GM19351 (cell line): ENCODE data around the gene EP400.
"Not testable (repeated sequence)": the region's sequence is repeated elsewhere in the genome, so short reads cannot be mapped to it uniquely, and the experiment has no call there.

Experiments
- ATAC-seq: cut with Tn5 transposase; IDR thresholded peaks from one replicate; pipeline ENCODE4 v1.9.1; 2021; ENCODE audit warnings: mild to moderate bottlenecking, moderate library complexity; ENCODE audit not compliant: unreplicated experiment

Gene EP400

DNA sequence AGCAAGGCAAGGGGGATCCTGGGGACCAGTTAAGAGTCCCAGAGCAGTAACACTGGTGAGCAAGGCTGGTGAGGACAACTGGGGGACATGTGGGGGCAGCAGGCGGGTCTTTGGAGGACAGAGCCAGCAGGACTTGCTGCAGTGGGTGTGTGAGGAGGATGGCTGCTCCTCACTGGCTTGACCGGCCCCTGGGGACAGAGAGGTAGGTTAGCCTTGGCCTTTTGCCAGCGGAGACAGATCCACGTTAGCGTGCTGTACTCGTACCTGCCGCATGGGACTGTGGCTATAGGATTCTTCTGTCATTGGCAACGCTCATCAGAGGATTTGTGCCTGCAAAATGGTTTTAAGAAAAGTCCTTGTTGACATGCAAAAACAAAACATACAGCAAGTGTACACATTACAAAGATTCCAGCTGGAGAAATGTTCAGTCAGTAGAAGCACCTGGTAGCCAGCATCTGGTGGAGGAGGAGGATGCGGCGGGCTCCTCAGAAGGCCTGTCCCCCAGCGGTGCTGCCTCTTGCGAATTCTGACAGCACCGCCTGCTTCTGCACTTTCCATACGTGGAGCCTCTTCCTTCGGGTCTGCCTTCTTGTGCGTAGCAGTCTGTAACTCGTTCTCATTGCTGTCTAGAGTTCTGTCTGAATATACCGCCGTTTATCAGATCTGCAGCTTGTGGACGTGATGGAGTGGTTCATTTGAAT is 91.3 kb downstream of the EP400 start:
- ATAC-seq, result no peak

DNA sequence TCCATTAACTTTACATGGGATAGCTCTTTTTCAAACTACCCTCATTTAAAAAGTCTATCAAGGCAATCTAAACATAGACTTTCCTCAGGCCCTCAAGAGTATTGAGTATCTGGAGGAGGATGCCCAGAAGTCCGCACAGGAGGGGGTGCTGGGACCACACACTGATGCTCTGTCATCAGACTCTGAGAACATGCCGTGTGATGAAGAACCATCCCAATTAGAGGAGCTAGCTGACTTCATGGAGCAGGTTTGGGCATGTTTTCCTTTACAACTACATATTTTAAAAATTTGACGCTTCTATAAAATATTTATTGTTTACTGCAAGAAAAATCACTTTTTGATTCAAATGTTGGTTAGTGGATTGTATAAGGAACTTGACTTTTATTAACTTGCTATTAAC is 93.5 kb downstream of the EP400 start:
- ATAC-seq, result no peak

DNA sequence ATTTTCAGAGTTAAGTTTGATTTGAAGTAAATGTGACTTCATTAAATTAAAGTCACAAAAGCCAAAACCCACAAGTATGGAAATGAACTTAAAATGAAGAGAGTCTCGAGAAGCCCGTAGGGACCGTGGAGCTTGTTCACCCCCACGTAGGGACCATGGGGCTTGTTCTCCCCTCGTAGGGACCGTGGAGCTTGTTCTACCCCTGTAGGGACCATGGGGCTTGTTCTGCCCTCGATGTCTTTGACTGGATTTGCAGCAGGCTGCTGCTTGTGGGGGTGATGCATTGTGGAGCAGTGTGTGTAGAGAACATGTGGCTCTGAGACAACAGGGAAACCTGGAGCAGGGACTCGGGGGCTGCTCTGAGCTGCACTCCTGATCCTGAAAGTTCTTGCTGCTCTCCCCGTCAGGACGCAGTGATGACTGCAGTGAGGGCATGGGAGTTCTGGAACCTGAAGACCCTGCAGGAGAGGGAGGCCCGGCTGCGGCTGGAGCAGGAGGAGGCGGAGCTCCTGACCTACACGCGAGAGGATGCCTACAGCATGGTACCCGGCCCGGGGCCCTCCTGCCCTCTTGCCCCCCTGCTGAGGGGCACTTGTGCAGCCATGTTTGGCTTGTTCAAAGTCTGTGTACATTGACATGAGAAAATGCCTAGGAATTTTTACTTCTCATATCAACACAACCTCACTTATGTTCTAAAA is 94.2 kb downstream of the EP400 start:
- no peak for ATAC-seq

DNA sequence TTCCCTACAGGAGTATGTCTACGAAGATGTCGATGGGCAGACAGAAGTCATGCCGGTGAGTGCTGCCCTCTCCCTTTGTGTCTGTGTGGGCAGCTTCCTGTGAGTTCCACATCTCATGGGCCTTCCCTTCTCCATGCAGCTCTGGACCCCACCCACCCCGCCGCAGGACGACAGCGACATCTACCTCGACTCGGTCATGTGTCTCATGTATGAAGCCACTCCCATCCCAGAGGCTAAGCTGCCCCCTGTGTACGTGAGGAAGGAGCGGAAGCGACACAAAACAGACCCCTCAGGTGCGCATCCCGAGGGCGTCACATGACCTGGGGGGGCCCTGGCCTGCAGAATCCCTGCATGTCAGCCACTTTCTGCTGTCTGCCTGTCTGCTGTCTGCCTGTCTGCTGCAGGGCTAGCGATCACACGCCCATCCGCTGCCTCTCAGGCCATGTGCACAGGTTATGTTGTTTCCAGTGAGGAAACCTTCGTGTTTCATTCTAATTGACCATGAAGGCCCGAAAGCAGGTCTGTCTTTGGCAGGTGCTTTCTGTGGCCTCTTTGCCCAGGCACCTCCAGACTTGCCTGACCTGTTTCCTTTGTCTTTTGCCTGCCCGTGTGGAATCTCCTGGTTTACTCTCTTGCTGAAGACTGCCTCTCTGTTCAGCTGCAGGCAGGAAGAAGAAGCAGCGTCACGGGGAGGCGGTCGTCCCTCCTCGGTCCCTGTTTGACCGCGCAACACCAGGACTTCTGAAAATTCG is 95.1 kb downstream of the EP400 start:
- no peak for ATAC-seq

DNA sequence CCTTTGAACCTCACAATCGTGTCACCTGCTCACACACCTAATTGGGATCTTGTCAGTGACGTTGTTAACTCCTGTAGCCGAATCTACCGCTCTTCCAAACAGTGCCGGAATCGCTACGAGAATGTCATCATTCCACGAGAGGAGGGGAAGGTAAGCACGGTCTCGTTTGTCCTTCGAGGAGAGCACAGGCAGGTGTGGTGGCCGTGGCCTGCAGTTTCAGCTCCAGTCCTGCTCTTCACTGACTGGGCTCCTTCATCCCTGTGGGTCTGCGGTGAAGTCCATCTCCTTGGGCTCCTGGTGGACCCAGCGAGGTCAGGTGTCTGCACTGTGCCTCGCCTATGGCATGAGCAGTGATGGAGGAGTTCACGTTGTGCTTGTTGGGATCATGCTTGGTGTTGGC is 96.0 kb downstream of the EP400 start:
- no peak for ATAC-seq

DNA sequence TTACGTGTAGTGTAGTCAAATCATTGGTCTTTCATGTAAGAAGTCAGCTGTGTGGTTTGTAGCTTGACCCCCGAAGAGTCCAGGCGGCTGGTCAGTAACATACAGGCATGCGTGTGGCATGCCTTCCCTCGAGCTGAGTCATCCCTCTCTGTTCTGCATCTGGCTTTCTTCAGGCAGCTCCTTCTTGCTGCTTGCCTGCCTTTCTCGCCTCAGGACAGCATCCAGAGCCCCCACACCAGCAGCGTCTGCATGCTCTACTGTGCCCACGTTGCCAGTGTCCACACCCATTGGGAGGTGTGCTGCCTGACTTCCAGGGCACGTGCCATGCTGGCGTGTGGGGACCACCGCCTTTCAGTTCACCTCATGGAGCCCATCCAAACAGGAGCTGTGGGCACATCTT is 96.8 kb downstream of the EP400 start:
- ATAC-seq, result no peak

DNA sequence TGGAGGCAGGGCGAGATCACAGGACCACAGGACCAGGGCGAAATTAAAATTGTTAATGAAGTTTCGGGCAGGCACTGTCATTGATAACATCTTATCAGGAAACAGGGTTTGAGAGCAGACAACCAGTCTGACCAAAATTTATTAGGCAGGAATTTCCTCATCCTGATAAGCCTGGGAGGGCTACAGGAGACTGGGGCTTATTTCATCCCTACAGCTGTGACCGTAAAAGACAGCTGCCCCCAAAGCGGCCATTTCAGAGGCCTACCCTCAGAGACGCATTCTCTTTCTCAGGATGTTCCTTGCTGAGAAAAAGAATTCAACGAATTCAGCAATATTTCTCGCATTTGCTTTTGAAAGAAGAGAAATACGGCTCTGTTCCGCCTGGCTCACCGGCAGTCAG is 97.9 kb downstream of the EP400 start:
- not testable (repeated sequence) for ATAC-seq

DNA sequence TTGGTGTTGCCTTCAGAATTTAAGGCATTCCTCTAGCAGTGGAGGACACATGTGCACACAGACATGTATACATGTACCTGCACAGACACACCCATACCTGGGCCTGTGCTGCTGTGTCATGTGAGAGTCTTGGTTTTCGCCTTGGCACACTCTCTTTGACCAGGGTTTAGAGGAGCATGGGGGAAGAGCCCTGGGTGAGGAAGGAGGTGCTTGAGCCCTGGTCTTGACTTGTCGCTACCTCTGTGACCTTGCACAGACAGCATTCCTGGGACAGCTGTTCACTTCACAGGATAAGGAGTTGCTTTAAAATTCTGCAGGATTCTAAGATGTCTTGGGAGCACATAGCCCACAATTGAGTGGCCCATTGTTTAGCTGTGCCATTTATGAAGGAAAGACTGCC is 99.7 kb downstream of the EP400 start:
- ATAC-seq, result no peak

DNA sequence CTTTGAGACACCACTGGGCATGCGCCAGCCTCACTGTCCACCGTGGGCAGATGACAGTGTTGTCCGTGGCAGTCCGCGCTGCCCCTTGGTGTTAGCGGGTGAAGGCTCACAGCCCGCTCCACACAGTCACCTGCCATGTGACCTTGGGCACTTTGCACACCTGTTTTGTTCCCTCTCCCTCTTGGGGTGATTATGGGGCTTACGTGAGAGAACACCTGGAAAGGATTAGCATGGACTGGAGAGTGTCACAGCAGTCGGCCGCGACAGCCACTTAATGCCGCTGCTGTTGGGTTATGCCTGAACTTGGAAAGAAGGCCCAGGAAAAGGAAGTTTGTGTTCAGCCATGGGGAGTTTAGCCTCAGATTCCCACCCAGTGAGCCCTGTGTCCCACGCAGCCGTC is 100.1 kb downstream of the EP400 start:
- ATAC-seq, result no peak

DNA sequence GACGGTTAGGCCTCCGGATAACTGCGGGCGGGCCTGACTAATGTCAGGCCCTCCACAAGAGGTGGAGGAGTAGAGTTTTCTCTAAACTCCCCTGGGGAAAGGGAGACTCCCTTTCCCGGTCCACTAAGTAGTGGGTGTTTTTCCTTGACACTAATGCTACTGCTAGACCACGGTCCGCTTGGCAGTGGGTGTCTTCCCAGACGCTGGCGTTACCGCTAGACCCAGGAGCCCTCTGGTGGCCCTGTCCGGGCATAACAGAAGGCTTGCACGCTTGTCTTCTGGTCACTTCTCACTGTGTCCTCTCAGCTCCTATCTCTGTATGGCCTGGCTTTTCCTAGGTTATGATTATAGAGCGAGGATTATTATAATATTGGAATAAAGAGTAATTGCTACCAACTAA is 102.0 kb downstream of the EP400 start:
- not testable (repeated sequence) for ATAC-seq

DNA sequence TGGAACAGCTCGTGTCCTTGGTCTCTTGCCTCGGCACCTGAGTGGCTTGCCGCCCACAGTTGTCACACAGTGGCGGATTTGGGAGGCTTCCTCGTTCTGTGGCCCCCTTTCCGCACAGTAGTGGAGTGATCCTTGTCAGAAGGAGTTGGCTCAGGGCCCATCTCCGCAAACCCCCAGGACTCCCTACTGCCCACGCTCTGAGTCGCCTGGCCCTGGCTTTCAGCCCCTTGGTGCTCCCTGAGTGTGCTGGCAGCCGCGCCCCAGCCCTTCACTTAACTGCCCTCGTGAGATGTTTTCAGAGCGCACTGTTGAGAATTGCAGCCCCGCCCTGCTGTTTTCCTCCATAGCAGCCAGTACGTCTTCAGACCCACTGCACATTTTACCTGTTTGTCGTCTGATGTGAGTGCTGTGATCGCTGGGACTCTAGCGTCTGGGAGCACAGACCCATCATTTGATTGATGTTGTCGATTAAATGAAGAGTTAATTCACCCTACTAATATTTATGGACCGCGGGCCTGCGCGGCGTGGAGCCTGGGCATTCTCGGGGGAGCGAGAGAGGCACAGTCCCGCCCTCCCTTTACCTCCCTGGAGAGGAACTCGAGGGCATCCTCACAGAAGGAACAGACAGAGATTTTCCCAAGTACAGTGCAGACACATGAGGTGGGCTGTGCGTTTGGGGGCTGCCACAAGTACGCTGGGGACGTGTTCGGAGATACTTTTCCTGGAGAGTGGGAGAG is 102.6 kb downstream of the EP400 start:
- ATAC-seq, result no peak

DNA sequence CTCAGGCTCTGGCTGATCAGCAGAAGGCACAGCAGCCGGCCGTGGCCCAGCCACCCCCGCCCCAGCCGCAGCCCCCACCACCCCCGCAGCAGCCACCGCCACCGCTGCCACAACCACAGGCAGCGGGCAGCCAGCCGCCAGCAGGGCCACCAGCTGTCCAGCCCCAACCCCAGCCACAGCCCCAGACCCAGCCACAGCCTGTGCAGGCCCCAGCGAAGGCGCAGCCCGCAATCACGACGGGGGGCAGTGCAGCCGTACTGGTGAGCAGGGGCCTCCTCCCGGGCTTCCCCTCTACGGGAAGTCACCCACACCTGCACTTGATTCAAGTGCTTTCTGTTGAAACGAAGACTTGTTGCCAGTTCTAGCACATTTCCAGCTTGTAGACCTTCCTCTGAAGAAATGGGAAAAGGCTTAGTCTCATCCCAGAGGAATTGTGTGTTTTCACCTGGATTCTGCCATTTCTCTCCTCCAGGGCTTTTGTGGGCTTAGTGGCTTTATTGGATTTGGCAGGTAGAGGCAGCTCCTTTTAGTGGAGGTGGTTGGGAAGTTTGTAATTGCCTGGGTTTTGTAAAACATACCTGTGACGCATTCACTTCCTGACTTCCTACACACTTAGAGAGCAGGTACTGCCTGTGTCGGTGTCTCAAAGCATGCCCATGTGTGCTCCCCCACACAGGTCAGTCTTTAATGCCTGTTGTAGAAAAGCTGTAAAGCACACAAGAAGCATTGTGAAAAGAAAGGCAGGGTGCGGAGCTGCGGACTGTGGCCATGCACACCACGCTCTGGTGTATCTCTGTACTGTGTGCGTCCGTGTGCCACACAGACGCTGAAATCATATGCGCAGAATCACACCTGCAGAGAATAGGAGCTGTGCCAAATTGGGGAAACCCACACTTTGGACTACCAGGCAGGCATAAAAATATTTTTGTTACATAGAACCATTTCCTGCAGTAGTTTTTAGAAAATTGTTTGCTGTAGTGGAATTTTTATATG is 103.9 kb downstream of the EP400 start:
- no peak for ATAC-seq

DNA sequence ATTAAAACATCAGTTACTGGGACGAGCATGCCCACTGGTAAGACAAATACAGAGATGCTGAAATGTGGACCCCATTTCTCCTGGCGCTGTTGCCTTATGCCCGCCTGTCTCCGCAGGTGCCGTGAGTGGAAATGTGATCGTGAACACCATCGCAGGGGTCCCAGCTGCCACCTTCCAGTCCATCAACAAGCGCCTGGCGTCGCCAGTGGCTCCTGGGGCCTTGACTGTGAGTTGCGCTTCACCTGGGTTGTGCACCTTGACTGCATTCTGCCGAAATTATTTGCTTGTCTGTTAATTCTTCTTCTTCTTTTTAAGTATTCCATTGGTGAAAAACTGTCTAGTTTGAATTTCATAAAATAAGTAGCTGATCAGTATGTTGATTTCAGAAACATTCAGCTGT is 105.2 kb downstream of the EP400 start:
- no peak for ATAC-seq

DNA sequence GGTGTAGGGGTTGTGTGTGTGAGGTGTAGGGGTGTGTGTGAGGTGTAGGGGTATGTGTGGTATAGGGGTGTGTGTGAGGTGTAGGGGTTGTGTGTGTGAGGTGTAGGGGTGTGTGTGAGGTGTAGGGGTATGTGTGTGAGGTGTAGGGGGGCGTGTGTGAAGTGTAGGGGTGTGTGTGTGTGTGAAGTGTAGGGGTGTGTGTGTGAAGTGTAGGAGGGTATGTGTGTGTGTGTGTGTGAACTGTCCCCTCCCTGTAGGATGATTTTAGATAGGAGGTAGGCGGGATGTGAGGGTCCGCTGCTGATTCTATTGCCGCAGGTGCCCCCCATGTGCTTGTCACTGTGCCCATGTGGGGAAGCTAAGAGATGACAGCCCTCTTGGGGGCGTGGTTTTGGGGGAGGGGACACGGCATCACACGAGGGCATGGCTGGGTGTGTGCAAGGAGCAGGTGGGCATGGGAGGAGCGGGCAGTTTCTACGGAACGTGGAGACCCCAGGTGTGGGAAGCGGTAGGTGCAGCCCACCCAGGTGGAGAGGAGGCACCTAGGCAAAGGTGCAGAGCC is 105.9 kb downstream of the EP400 start:
- no peak for ATAC-seq

DNA sequence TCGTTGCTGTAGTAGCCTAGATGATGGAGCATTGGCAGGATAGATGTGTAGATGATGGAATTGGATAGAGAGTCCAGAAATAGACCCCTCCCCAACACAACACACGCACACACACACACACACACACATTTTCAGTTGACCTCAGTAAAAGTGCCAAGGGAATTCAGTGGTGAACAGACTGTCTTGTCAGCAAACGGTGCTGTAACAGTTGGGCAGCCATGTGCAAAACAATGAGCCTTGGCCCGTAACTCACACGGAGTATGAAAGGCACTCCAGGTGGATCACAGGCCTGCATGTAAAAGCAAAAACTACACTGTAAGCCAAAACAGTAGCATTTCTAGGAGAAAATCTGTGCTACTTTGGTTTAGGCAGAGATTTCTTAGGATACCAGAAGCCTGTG is 106.6 kb downstream of the EP400 start:
- no peak for ATAC-seq

DNA sequence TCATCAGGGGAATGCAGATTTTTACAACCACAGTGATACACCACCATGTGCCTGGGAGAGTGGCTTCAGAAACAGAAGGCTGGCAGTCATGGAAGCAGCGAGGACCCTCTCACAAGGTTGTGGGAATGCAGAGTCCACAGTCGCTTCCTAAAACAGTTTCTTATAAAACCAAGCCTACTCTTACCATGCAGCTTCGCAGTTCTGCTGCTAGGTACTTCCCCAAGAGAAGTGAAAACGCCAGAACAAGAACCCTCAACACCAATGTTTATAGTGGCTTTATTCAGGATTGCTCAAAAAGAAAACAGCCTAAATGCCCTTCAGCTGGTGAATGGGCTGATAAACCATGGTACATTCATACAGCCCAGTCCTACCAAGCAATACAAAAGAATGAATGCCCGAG is 107.2 kb downstream of the EP400 start:
- no peak for ATAC-seq

DNA sequence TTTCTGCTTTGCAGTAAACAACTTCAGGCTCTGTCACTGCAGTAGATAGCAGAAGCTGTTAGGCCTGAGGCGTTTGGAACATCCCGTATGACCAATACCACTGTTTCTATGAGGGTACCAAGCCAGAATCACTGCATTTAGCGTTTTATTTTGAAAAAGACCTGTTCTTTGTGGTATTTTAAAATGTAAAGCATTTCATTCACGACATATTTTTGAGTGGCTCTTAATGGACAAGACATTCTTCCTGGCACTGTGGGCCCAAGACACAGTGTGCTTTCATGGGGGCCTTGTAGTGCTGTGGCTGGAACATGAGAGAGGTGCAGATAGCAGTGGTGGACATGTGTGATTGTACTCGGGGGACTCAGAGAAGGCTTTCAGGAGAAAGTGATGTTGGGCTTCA is 107.9 kb downstream of the EP400 start:
- no peak for ATAC-seq

DNA sequence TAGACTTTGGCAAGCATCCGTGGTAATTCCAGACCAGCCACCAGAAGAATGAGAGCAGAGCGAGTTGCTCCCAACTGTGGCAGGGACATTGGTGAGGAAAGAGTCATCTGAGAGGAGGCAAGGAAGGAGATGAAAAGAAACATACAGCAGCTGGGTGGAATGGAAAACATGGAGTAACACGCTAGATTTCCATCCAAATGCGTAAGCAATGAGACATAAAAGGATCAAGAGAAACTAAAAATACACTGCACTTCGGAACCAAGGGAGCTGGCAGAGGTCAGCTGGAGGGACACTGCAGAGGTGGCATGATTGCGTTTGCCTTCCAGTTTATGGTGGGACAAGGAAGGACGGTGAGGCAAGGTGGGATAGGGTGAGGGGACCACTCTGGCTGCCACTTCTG is 111.5 kb downstream of the EP400 start:
- ATAC-seq, result no peak

DNA sequence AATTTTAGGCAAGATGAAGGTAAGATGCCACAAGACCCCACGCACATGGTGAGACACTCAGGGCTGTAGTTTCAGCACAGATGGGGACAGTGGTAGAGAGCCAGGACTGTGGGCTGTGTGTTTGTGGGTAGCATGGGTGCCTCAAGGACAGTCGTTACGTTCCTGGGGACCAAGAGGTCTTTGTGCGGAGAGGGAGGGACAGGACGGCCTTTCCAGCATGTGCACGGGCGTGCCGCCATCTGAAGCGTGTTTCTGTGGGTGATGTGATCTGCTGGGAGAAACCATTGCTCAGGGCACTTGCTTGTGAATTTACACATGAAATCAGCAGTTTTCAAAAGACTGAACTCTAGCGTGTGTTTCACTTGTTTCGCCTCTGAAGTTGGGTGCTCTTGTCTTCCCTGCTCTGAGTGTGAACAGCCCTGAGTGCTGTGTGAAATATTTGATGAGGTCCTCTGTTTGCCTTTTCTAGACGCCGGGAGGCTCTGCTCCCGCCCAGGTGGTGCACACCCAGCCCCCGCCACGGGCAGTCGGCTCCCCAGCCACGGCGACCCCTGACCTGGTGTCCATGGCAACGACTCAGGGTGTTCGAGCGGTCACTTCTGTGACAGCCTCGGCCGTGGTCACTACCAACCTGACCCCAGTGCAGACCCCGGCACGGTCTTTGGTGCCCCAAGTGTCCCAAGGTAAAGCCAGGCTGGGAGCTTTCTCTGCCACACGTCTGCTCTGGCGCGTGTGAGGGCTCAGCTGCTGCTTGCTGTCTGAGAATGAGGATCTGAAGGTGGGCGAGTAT is 112.1 kb downstream of the EP400 start:
- ATAC-seq, result no peak
